ENCODE data around the gene MPHOSPH9. TPM values are rescaled to one million over a fixed set of nuclear protein-coding genes. Genes with fewer than 3 reads are reported as not detected.

The MPHOSPH9 gene
- total RNA-seq, 1 experiment from 2014 or later, result 44.9 TPM

- Histone ChIP-seq H3K9ac (ENCODE audit: low read length) (no peak overlapping the region), H3K4me3 (replicated peaks in 1 of 2; ENCODE audit: low read depth in 1 of 2, low read length in 2 of 2) (no peak overlapping the region), H3K9me2 (ENCODE audit: insufficient read depth) (no peaks in the 10 kb centered on the region), H3K27ac (ENCODE audit: low read depth, low read length) (no peak overlapping the region), H3K36me3 (ENCODE audit: control insufficient read depth in 1 of 2, insufficient read depth in 2 of 2, low read length in 2 of 2) (no peaks in the 10 kb centered on the region), H4K20me1 (ENCODE audit: insufficient read depth) (no peaks in the 10 kb centered on the region), H2AFZ (ENCODE audit: low read depth, low read length, poor library complexity, severe bottlenecking) (no peak overlapping the region), H3K79me2 (ENCODE audit: insufficient read depth, low read length) (no peaks in the 10 kb centered on the region), H3K4me2 (ENCODE audit: low read length) (no peak overlapping the region), H3K9me3 (ENCODE audit: control insufficient read depth in 1 of 2, insufficient read depth in 1 of 2, low read depth in 1 of 2, low read length in 2 of 2) (no peaks in the 10 kb centered on the region), H3K4me1 (ENCODE audit: control insufficient read depth in 1 of 2, insufficient read depth in 2 of 2, low read length in 2 of 2) (peaks cover 8 to 36% of the 10 kb centered on the region in 2 experiments), H3K27me3 (ENCODE audit: insufficient read depth, low read length) (no peaks in the 10 kb centered on the region)
- TF ChIP-seq EGR1 (IDR thresholded peaks at IDR 0.05; ENCODE audit: low read depth) (no peak), EZH2 (IDR thresholded peaks at IDR 0.05) (no peak), SIN3A (IDR thresholded peaks at IDR 0.05; ENCODE audit: low read depth) (no peak), FOSL1 (IDR thresholded peaks at IDR 0.05; ENCODE audit: low read depth) (no peak), TCF7L2 (IDR thresholded peaks at IDR 0.05; ENCODE audit: borderline replicate concordance, extremely low read depth, insufficient read depth, insufficient read length) (no peak), MAX (IDR thresholded peaks at IDR 0.05) (no peak), SP1 (IDR thresholded peaks at IDR 0.05; ENCODE audit: low read depth) (no peak), SRF (IDR thresholded peaks at IDR 0.05; ENCODE audit: low read depth) (no peak), CEBPB (IDR thresholded peaks at IDR 0.05; ENCODE audit: low read depth) (no peak), ZNF274 (IDR thresholded peaks at IDR 0.05; ENCODE audit: low read depth, low read length) (no peak), ZBTB33 (IDR thresholded peaks at IDR 0.05; ENCODE audit: extremely low read depth, insufficient replicate concordance, low read length) (no peak), ELF1 (IDR thresholded peaks at IDR 0.05; ENCODE audit: borderline replicate concordance, low read depth) (no peak), EZH2phosphoT487 (IDR thresholded peaks at IDR 0.05; ENCODE audit: borderline replicate concordance) (no peak), REST (IDR thresholded peaks at IDR 0.05; ENCODE audit: low read depth) (no peak), JUND (IDR thresholded peaks at IDR 0.05) (no peak), YY1 (IDR thresholded peaks at IDR 0.05; ENCODE audit: extremely low read depth, insufficient replicate concordance, low read depth, low read length) (no peak), ZFX (IDR thresholded peaks at IDR 0.05) (no peak)
- ATAC-seq (no peak), DNase-seq (ENCODE audit: low read depth, low spot score) (no peak)
- ChIA-PET CTCF (interaction anchor here (1.4 kb wide), 1 partner anchor 61 kb away, joined by 3 read pairs; no protein-coding TSS in a partner anchor), RAD21 (ENCODE audit: low non-redundant PET in 1 of 2, low total read pairs in 2 of 2, uncharacterized antibody in 2 of 2, unreplicated experiment in 2 of 2) (no interaction called here), POLR2A (no interaction called here)
- intact Hi-C loops (cut with micrococcal nuclease), result no loop called here
- BruUV-seq (replicated peaks), result no TSS peak
Observed at GRCh38 chr12:123104809-123105208, 128.1 kb downstream of the MPHOSPH9 start.

All from HCT116 (cell line).